ENCODE measurements around the gene DCC. TPM values are rescaled to one million over a fixed set of nuclear protein-coding genes. Genes with fewer than 3 reads are reported as not detected.

DCC gene
- total RNA-seq, 1 experiment from 2014 or later, result 0.72 TPM

- TF ChIP-seq ZNF263 (CRISPR knock-in tag; IDR thresholded peaks at IDR 0.05; ENCODE audit: low read depth), result no peak
Observed at GRCh38 chr18:53305461-53305860, 965.5 kb downstream of the DCC start (continued).

- POLR2A ChIA-PET, result no interaction called here
- no peak for TF ChIP-seq NR1H2 (CRISPR knock-in tag; IDR thresholded peaks at IDR 0.05)
- no peak for TF ChIP-seq ESRRA (CRISPR knock-in tag; IDR thresholded peaks at IDR 0.05; ENCODE audit: borderline replicate concordance)
- TF ChIP-seq ZNF671 (CRISPR knock-in tag; IDR thresholded peaks at IDR 0.05), result no peak
- TF ChIP-seq NFATC4 (CRISPR knock-in tag; IDR thresholded peaks at IDR 0.05), result no peak
- no peak for TF ChIP-seq GRHL2 (CRISPR knock-in tag; IDR thresholded peaks at IDR 0.05; ENCODE audit: insufficient replicate concordance, severe bottlenecking)
- no peak for TF ChIP-seq FOXK1 (CRISPR knock-in tag; IDR thresholded peaks at IDR 0.05)
- no peak for TF ChIP-seq NFYB (CRISPR knock-in tag; conservative IDR thresholded peaks at IDR 0.05; ENCODE audit: low read depth)
- TF ChIP-seq, protein P1, sequence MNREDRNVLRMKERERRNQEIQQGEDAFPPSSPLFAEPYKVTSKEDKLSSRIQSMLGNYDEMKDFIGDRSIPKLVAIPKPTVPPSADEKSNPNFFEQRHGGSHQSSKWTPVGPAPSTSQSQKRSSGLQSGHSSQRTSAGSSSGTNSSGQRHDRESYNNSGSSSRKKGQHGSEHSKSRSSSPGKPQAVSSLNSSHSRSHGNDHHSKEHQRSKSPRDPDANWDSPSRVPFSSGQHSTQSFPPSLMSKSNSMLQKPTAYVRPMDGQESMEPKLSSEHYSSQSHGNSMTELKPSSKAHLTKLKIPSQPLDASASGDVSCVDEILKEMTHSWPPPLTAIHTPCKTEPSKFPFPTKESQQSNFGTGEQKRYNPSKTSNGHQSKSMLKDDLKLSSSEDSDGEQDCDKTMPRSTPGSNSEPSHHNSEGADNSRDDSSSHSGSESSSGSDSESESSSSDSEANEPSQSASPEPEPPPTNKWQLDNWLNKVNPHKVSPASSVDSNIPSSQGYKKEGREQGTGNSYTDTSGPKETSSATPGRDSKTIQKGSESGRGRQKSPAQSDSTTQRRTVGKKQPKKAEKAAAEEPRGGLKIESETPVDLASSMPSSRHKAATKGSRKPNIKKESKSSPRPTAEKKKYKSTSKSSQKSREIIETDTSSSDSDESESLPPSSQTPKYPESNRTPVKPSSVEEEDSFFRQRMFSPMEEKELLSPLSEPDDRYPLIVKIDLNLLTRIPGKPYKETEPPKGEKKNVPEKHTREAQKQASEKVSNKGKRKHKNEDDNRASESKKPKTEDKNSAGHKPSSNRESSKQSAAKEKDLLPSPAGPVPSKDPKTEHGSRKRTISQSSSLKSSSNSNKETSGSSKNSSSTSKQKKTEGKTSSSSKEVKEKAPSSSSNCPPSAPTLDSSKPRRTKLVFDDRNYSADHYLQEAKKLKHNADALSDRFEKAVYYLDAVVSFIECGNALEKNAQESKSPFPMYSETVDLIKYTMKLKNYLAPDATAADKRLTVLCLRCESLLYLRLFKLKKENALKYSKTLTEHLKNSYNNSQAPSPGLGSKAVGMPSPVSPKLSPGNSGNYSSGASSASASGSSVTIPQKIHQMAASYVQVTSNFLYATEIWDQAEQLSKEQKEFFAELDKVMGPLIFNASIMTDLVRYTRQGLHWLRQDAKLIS (CRISPR knock-in tag; IDR thresholded peaks at IDR 0.05; ENCODE audit: borderline replicate concordance), result no peak
- TF ChIP-seq PRRX2 (CRISPR knock-in tag; IDR thresholded peaks at IDR 0.05), result no peak
- Mint-ChIP-seq H3K4me1 (no peaks in the 10 kb centered on the region), H3K27ac (no peak overlapping the region), H3K36me3 (no peaks in the 10 kb centered on the region), H3K27me3 (ENCODE audit: low read depth) (no peaks in the 10 kb centered on the region), H3K9me3 (peaks cover 22% of the 10 kb centered on the region), H3K4me3 (no peak overlapping the region)
- no peak for ATAC-seq
- CTCF ChIA-PET, result no interaction called here
- no peak for DNase-seq (ENCODE audit: low spot score)
Observed at GRCh38 chr18:53319628-53320027, 979.6 kb downstream of the DCC start.

DNA sequence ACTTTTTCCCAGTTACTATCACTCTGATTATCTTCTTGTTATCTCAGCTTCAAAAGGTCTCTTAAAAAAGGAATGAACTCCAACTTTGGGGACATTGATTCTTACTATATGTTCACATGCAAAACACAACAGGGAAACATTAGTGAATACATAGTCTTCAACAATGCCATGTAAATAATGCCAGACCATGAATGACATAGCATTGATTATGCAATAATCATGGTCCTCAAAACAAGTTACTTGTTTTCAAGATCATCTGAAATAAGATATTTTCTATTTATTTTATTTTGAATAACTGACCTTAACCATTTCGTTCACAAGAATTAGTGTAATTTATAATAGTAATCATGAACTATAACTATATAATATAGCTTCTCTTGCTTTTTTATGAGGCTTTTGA is 982.2 kb downstream of the DCC start:
- Mint-ChIP-seq H3K4me1 (no peaks in the 10 kb centered on the region), H3K4me3 (no peak overlapping the region)
- POLR2A ChIA-PET, result no interaction called here

More for the DNA sequence above, 982.2 kb downstream of the DCC start:
- no peaks in the 10 kb centered on the region for H3K36me3 Mint-ChIP-seq
- TF ChIP-seq ZNF317 (CRISPR knock-in tag; IDR thresholded peaks at IDR 0.05; ENCODE audit: borderline replicate concordance, low read depth), result no peak
- TF ChIP-seq, protein P2, sequence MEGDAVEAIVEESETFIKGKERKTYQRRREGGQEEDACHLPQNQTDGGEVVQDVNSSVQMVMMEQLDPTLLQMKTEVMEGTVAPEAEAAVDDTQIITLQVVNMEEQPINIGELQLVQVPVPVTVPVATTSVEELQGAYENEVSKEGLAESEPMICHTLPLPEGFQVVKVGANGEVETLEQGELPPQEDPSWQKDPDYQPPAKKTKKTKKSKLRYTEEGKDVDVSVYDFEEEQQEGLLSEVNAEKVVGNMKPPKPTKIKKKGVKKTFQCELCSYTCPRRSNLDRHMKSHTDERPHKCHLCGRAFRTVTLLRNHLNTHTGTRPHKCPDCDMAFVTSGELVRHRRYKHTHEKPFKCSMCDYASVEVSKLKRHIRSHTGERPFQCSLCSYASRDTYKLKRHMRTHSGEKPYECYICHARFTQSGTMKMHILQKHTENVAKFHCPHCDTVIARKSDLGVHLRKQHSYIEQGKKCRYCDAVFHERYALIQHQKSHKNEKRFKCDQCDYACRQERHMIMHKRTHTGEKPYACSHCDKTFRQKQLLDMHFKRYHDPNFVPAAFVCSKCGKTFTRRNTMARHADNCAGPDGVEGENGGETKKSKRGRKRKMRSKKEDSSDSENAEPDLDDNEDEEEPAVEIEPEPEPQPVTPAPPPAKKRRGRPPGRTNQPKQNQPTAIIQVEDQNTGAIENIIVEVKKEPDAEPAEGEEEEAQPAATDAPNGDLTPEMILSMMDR (IDR thresholded peaks at IDR 0.05), result no peak
- TF ChIP-seq MAX (CRISPR knock-in tag; IDR thresholded peaks at IDR 0.05), result no peak
- no peak for TF ChIP-seq ZNF396 (CRISPR knock-in tag; IDR thresholded peaks at IDR 0.05; ENCODE audit: borderline replicate concordance)
- no peak for TF ChIP-seq TEAD1 (CRISPR knock-in tag; IDR thresholded peaks at IDR 0.05)
- no peak for TF ChIP-seq PRRX2 (CRISPR knock-in tag; IDR thresholded peaks at IDR 0.05)
- no peak for TF ChIP-seq ELF4 (CRISPR knock-in tag; IDR thresholded peaks at IDR 0.05; ENCODE audit: low read depth)
- TF ChIP-seq, protein P3, sequence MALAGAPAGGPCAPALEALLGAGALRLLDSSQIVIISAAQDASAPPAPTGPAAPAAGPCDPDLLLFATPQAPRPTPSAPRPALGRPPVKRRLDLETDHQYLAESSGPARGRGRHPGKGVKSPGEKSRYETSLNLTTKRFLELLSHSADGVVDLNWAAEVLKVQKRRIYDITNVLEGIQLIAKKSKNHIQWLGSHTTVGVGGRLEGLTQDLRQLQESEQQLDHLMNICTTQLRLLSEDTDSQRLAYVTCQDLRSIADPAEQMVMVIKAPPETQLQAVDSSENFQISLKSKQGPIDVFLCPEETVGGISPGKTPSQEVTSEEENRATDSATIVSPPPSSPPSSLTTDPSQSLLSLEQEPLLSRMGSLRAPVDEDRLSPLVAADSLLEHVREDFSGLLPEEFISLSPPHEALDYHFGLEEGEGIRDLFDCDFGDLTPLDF (CRISPR knock-in tag; IDR thresholded peaks at IDR 0.05), result no peak
- TF ChIP-seq GRHL2 (CRISPR knock-in tag; IDR thresholded peaks at IDR 0.05; ENCODE audit: insufficient replicate concordance, severe bottlenecking), result no peak
- TF ChIP-seq, protein P4, sequence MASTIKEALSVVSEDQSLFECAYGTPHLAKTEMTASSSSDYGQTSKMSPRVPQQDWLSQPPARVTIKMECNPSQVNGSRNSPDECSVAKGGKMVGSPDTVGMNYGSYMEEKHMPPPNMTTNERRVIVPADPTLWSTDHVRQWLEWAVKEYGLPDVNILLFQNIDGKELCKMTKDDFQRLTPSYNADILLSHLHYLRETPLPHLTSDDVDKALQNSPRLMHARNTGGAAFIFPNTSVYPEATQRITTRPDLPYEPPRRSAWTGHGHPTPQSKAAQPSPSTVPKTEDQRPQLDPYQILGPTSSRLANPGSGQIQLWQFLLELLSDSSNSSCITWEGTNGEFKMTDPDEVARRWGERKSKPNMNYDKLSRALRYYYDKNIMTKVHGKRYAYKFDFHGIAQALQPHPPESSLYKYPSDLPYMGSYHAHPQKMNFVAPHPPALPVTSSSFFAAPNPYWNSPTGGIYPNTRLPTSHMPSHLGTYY (CRISPR knock-in tag; IDR thresholded peaks at IDR 0.05), result no peak
- H3K27me3 Mint-ChIP-seq (ENCODE audit: low read depth), result no peaks in the 10 kb centered on the region
- peaks cover 16% of the 10 kb centered on the region for H3K9me3 Mint-ChIP-seq
- CTCF ChIA-PET, result no interaction called here
- no peak for DNase-seq (ENCODE audit: low spot score)
- no peak overlapping the region for H3K27ac Mint-ChIP-seq
- ATAC-seq, result no peak
